Mesodermal cell (in vitro differentiated cells): ENCODE data around the gene SOHLH2.
A peak's percentile ranks its signal among the peaks of the same experiment; 100 is the strongest.

ENCODE experiments used
- H3K27ac ChIP-seq: 2 replicates; pipeline ENCODE4 v1.7.0; 2013; ENCODE audit warnings: mild to moderate bottlenecking, low read depth, low read length, moderate library complexity; ENCODE audit not compliant: severe bottlenecking
- H3K36me3 ChIP-seq: 2 replicates; pipeline ENCODE4 v1.7.1; 2013; ENCODE audit warnings: mild to moderate bottlenecking, low read length, moderate library complexity; ENCODE audit not compliant: control insufficient read depth, insufficient read depth
- H3K4me1 ChIP-seq: one replicate; pipeline ENCODE4 v1.7.1; 2013; ENCODE audit warnings: mild to moderate bottlenecking, low read length; ENCODE audit not compliant: insufficient read depth, control insufficient read depth, poor library complexity, severe bottlenecking
- H3K4me3 ChIP-seq: 2 replicates; pipeline ENCODE4 v1.7.0; 2013; ENCODE audit warnings: low read length, control low read depth, mild to moderate bottlenecking; ENCODE audit not compliant: insufficient read depth, poor library complexity, severe bottlenecking; ENCODE audit errors: extremely low read depth
- H3K9me3 ChIP-seq: 2 replicates; pipeline ENCODE4 v1.7.1; 2013; ENCODE audit warnings: mild to moderate bottlenecking, low read length, moderate library complexity; ENCODE audit not compliant: control insufficient read depth
- WGBS, 2 experiments: methylation state at CpG; one replicate each; pipeline ENCODE4 v1.1.5; 2013; ENCODE audit warnings: missing lambda C conversion rate in 2 of 2; ENCODE audit not compliant: insufficient coverage in 2 of 2; 5-methylcytosine and 5-hydroxymethylcytosine counted together

Gene SOHLH2

GRCh38 chr13:36154567-36155291 is 59.6 kb downstream of the SOHLH2 start:
- Histone ChIP-seq H3K9me3 (no peaks in the 10 kb centered on the region), H3K27ac (no peak overlapping the region), H3K4me3 (peak overlapping the region; percentile 5), H3K36me3 (no peaks in the 10 kb centered on the region), H3K4me1 (no peaks in the 10 kb centered on the region)
- WGBS, 2 experiments = 15 to 23% methylated on average over 32 to 33 of the region's 35 CpGs

DNA sequence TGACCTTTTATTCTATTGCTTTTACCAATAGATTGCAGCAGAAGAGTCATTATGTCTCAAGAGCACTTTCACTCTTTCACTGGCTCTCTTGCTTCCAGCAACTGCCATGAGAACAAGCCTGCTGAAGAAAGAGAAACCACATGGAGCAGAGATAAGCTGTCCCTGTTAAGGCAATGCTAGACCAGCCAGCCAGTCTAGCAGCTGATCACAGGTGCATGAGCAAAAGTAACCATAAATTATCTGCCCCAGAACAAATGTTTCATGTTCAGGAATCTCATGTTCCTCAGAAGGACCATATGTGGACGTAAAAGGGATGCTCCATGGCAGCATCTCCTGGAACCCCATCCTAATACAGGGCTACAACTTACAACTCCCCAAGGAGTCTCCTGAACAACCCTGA is 62.8 kb downstream of the SOHLH2 start:
- WGBS, 2 experiments = 100% methylated on average over 1 of the region's 1 CpG
- H3K4me1 ChIP-seq = peaks cover 4% of the 10 kb centered on the region

GRCh38 chr13:36148446-36148845 is 65.9 kb downstream of the SOHLH2 start:
- H3K4me1 ChIP-seq = peaks cover 4% of the 10 kb centered on the region
- no peak overlapping the region for H3K4me3 ChIP-seq
- no peaks in the 10 kb centered on the region for H3K9me3 ChIP-seq
- H3K36me3 ChIP-seq = no peaks in the 10 kb centered on the region
- WGBS, 2 experiments = no CpG with 5 or more reads among the region's 1 CpG
- H3K27ac ChIP-seq = no peak overlapping the region

More for the DNA sequence above, 62.8 kb downstream of the SOHLH2 start:
- Histone ChIP-seq H3K4me3 (no peak overlapping the region), H3K9me3 (no peaks in the 10 kb centered on the region), H3K27ac (no peak overlapping the region), H3K36me3 (no peaks in the 10 kb centered on the region)

- no peak overlapping the region for H3K4me3 ChIP-seq
- H3K36me3 ChIP-seq = no peaks in the 10 kb centered on the region
- H3K9me3 ChIP-seq = no peaks in the 10 kb centered on the region
- H3K27ac ChIP-seq = no peak overlapping the region
- H3K4me1 ChIP-seq = peaks cover 4% of the 10 kb centered on the region
- WGBS, 2 experiments = 75 to 94% methylated on average over 1 to 2 of the region's 3 CpGs
Measured at GRCh38 chr13:36147330-36147729, 67.0 kb downstream of the SOHLH2 start.

DNA sequence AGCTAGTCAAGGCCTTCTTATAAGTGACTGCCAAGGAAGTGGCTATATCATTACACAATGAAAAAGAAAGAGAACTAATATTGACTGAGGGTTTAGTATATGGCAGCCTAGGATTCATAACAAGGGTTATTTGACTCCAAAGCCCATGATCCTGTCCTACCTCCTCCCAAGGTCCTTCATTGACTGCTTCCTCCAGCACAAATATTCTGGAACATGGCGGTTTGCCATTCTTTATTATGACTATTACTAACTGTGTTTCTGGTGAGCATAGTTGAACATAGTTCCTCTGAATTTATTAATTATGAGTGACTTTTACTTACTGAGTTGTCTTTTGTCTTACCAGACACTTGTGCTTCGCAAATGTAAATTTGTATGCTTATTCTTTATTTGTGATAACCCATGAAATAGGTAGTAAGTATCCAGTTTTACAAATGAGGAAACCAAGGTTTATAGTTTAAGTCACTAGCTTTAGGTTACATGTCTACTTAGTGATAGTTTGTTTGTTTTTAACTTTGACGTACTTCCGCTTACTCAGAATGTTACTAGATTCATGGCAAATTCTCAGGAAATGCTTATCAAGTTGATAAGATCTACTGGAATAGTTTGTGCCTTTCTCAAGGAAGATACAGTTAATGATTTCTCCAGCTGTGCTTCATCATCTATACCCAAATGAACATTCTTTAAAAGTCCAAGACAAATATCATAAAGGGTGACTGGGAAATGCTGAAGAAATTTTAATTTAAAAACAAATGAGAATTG is 67.7 kb downstream of the SOHLH2 start:
- peaks cover 4% of the 10 kb centered on the region for H3K4me1 ChIP-seq
- no peaks in the 10 kb centered on the region for H3K36me3 ChIP-seq
- no peak overlapping the region for H3K4me3 ChIP-seq
- WGBS, 2 experiments = 100% methylated on average over 1 of the region's 4 CpGs; no CpG with 5 or more reads in 1 of the 2 experiments
- no peaks in the 10 kb centered on the region for H3K9me3 ChIP-seq
- H3K27ac ChIP-seq = no peak overlapping the region

DNA sequence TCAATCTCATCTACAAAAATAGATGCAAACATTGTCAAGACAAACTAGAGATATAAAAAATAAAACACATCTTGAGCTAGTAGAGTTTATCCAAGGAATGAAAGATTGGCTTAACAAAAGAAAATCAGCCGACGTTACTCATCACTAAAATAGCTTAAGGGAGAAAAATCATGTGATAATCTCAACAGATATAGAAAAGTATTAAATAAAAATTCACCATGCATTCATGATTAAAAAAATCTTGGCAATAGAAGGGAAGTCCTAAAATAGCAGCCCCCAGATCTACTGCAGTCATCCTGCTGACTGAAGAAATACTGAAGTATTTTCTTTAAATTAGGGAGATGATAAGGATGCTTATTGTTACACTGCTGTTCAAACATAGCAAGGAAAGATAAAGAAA is 70.6 kb downstream of the SOHLH2 start:
- Histone ChIP-seq H3K27ac (no peak overlapping the region), H3K4me1 (peaks cover 4% of the 10 kb centered on the region), H3K9me3 (no peaks in the 10 kb centered on the region), H3K4me3 (no peak overlapping the region), H3K36me3 (no peaks in the 10 kb centered on the region)
- WGBS, 2 experiments = no CpG with 5 or more reads among the region's 2 CpGs

DNA sequence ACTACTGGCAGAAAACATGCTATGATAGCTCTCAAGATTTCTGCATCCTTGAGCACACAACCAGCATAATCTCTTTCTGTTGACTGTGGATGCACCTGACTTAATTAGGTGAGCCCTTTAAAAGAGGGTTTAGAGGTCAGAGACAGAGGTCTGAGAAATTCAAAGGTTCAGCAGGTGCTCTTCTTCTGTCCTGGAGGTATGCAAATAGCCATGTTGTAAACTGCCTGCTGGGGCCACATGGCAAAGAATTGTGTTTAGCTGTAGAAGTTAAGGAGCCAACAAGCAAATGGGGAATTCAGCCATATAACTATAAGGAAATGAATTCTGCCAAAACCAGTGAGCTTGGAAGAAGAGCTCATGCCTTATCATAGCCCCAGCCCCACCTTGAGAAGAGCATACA is 71.6 kb downstream of the SOHLH2 start:
- no peaks in the 10 kb centered on the region for H3K36me3 ChIP-seq
- H3K27ac ChIP-seq = no peak overlapping the region
- no peaks in the 10 kb centered on the region for H3K9me3 ChIP-seq
- H3K4me3 ChIP-seq = no peak overlapping the region
- H3K4me1 ChIP-seq = no peaks in the 10 kb centered on the region

- Histone ChIP-seq H3K4me3 (no peak overlapping the region), H3K4me1 (no peaks in the 10 kb centered on the region), H3K27ac (no peak overlapping the region), H3K9me3 (no peaks in the 10 kb centered on the region), H3K36me3 (no peaks in the 10 kb centered on the region)
- 83% methylated on average over 1 of the region's 2 CpGs for WGBS, 2 experiments
Measured at GRCh38 chr13:36135876-36136275, 78.5 kb downstream of the SOHLH2 start.

- Histone ChIP-seq H3K27ac (no peak overlapping the region), H3K9me3 (no peaks in the 10 kb centered on the region), H3K4me3 (no peak overlapping the region), H3K4me1 (no peaks in the 10 kb centered on the region), H3K36me3 (no peaks in the 10 kb centered on the region)
- no CpG with 5 or more reads among the region's 1 CpG for WGBS, 2 experiments
Measured at GRCh38 chr13:36134632-36135031, 79.7 kb downstream of the SOHLH2 start.

GRCh38 chr13:36133950-36134626 is 80.3 kb downstream of the SOHLH2 start:
- Histone ChIP-seq H3K27ac (no peak overlapping the region), H3K4me1 (no peaks in the 10 kb centered on the region), H3K9me3 (no peaks in the 10 kb centered on the region), H3K4me3 (no peak overlapping the region), H3K36me3 (no peaks in the 10 kb centered on the region)
- 100% methylated on average over 1 to 2 of the region's 5 CpGs for WGBS, 2 experiments
